GM12874 (cell line): ENCODE data around the gene SEH1L.

ENCODE experiments used
- CTCF ChIP-seq: IDR thresholded peaks from 2 replicates; pipeline ENCODE4 v1.5.1; 2011; ENCODE audit warnings: low read depth, mild to moderate bottlenecking, control low read depth, low read length, moderate library complexity; ENCODE audit not compliant: insufficient read depth

SEH1L gene

GRCh38 chr18:12911929-12912703, 35.7 kb upstream of the SEH1L start:
- TF ChIP-seq CTCF: no peak

- TF ChIP-seq CTCF: no peak
These were observed 26.6 kb upstream of the SEH1L start for GRCh38 chr18:12921178-12921577.

GRCh38 chr18:12922266-12922665, 25.5 kb upstream of the SEH1L start:
- no peak for TF ChIP-seq CTCF

GRCh38 chr18:12924616-12925015, 23.2 kb upstream of the SEH1L start:
- no peak for TF ChIP-seq CTCF

- no peak for TF ChIP-seq CTCF
These were observed 19.6 kb upstream of the SEH1L start for GRCh38 chr18:12928206-12928605.

GRCh38 chr18:12928641-12929040, 19.2 kb upstream of the SEH1L start:
- no peak for TF ChIP-seq CTCF

- no peak for TF ChIP-seq CTCF
These were observed 18.2 kb upstream of the SEH1L start for GRCh38 chr18:12929477-12930083.
